ENCODE results near the gene TPCN2. TPM values are rescaled to one million over a fixed set of nuclear protein-coding genes. Genes with fewer than 3 reads are reported as not detected.
A peak's percentile ranks its signal among the peaks of the same experiment; 100 is the strongest.

Gene TPCN2
- total and polyA plus RNA-seq, 12 donors: 3.1 to 21.6 (median 10.4) TPM

DNA sequence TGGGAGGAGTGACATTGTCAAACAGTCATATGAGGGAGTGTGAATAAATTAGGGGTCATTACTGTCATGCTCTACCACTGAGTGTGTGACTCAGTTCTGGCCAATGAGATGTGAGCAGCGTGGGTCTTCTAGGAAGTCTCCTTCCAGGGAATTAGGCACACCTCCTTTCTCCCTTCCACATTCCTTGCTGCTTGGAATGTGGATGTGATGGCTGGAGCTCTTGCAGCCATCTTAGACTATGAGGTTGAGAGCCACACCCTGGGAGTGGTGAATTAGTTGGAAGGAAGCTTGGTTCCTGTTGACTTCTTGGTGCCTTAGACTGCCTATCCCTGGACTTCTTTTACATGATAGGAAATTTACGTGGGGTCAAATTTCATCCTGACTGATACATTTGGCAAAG, 70.5 kb downstream of the TPCN2 start:
- intact Hi-C loops (cut with DNase I): no loop called here
- peaks cover 12% of the 10 kb centered on the region in 2 donors for H3K4me1 ChIP-seq (replicated peaks in 1 of 2)
- H3K36me3 ChIP-seq (replicated peaks in 1 of 2): no peaks in the 10 kb centered on the region
- no peak overlapping the region for H3K4me3 ChIP-seq
- DNase-seq: no peak
- no peaks in the 10 kb centered on the region for H3K9me3 ChIP-seq (replicated peaks in 1 of 3)
- 68 to 100% (median 94%) methylated on average over 2 of the region's 2 CpGs for WGBS, 4 donors
- H3K27me3 ChIP-seq: no peaks in the 10 kb centered on the region
- no peak overlapping the region for H3K27ac ChIP-seq
- no peak for TF ChIP-seq POLR2A (IDR thresholded peaks at IDR 0.05)
- TF ChIP-seq, protein P1, sequence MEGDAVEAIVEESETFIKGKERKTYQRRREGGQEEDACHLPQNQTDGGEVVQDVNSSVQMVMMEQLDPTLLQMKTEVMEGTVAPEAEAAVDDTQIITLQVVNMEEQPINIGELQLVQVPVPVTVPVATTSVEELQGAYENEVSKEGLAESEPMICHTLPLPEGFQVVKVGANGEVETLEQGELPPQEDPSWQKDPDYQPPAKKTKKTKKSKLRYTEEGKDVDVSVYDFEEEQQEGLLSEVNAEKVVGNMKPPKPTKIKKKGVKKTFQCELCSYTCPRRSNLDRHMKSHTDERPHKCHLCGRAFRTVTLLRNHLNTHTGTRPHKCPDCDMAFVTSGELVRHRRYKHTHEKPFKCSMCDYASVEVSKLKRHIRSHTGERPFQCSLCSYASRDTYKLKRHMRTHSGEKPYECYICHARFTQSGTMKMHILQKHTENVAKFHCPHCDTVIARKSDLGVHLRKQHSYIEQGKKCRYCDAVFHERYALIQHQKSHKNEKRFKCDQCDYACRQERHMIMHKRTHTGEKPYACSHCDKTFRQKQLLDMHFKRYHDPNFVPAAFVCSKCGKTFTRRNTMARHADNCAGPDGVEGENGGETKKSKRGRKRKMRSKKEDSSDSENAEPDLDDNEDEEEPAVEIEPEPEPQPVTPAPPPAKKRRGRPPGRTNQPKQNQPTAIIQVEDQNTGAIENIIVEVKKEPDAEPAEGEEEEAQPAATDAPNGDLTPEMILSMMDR (IDR thresholded peaks at IDR 0.05): no peak

DNA sequence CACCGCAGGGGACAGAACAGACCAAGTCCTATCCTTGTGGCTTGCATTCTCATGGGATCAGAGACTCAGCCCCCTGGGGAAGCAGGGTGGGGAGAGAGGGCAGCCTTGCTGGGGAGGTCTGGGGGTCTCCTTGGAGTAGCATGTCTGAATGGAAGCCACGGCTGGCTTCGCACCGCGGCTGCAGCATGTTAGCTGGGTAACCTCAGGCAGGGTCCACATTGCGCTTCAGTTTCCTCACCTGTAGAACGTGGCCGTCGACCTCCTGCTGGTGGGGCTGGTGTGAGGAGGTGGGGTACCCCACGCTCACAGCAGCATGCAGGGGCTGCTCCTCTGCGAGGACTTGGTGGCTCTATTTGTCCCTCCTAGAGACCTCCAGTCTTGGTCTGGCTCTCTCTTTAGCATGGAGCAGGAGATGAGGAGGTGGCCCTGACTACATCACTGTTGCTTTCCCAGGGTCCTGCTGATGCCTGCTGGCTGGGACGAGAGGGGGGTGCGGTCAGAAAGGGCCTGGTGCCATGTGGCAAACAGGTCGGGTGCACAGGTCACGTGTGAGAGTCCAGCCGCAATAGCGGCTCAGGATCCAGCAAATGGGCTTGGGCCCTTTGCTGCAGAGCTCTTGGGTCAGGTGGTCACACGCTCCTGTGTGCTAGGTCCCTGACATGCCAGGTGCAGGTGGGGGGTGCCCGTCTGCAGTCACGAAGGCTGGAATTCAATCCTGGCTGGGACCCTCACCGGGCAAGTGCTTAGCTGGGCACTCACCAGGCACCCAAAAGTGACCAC, 71.6 kb downstream of the TPCN2 start:
- no peak for DNase-seq
- Histone ChIP-seq H3K4me3 (no peak overlapping the region), H3K9me3 (replicated peaks in 1 of 3) (no peaks in the 10 kb centered on the region), H3K27ac (no peak overlapping the region), H3K36me3 (replicated peaks in 1 of 2) (no peaks in the 10 kb centered on the region), H3K27me3 (no peaks in the 10 kb centered on the region), H3K4me1 (replicated peaks in 1 of 2) (peaks cover 12% of the 10 kb centered on the region in 2 donors)
- WGBS, 4 donors: 84 to 95% (median 89%) methylated on average over 7 to 21 of the region's 21 CpGs
- intact Hi-C loops (cut with DNase I): no loop called here
- TF ChIP-seq, protein P1 (IDR thresholded peaks at IDR 0.05): no peak
- no peak for TF ChIP-seq POLR2A (IDR thresholded peaks at IDR 0.05)

DNA sequence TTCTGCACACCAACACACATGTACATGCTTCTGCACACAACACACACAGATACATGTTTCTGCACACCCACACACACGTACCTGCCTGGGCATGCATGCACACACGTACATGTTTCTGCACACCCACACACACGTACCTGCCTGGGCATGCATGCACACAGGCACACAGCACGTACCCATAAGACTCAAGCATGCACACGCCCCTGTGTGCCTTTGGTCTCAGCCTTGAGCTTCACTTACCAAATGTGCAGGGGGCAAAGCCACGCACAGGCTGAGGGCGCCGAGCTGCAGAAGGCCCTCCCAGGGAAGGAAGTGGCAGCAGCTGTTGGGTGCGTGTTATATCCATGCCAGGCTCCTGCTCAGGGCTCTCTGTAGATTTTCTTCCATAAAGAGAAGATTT, 72.3 kb downstream of the TPCN2 start:
- Histone ChIP-seq H3K9me3 (replicated peaks in 1 of 3) (no peaks in the 10 kb centered on the region), H3K36me3 (replicated peaks in 1 of 2) (no peaks in the 10 kb centered on the region), H3K4me1 (replicated peaks in 1 of 2) (peaks cover 12% of the 10 kb centered on the region in 2 donors), H3K4me3 (no peak overlapping the region), H3K27me3 (no peaks in the 10 kb centered on the region), H3K27ac (no peak overlapping the region)
- no peak for DNase-seq
- WGBS, 4 donors: 77 to 91% (median 86%) methylated on average over 9 of the region's 9 CpGs
- intact Hi-C loops (cut with DNase I): no loop called here
- no peak for TF ChIP-seq POLR2A (IDR thresholded peaks at IDR 0.05)
- TF ChIP-seq, protein P1 (IDR thresholded peaks at IDR 0.05): no peak

DNA sequence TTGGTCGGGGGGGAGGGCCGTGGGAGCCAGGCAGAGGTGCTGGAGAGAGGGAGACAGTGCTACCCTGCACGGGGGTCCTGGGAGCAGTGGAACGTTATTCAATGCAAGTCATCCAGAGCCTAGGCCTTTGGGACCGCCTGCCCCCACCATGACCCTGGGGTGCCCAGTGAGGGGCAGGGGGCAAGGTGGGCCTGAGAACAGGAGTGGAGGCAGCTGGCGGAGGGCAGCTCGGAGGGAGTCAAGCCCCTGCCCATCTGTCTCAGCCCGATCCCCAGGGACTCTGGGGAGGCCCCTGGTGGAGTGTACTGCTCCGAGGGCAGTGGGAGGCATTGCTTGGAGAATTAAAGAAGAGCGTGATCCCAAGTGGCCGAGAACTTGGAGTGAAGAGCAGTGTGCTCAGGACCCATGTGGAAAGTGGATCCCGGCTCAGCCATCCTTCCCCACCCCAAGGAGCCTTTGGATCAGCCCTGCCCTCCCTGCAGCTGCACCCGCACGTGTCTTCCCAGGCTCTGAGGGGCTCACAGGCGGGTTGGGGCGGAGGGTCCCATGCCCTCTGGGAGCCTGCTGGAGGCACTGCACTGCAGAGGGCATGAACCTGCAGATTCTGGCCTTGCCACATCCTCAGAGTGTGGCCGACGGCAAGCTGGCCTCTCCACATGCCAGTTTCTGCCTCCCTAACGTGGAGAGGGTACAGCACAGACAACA, 73.0 kb downstream of the TPCN2 start:
- no peaks in the 10 kb centered on the region for H3K27me3 ChIP-seq
- intact Hi-C loops (cut with DNase I): no loop called here
- no peak overlapping the region for H3K4me3 ChIP-seq
- H3K9me3 ChIP-seq (replicated peaks in 1 of 3): no peaks in the 10 kb centered on the region
- no peaks in the 10 kb centered on the region for H3K36me3 ChIP-seq (replicated peaks in 1 of 2)
- no peak for DNase-seq
- H3K27ac ChIP-seq: peak overlapping the region in 1 of 5 donors; percentile 75
- H3K4me1 ChIP-seq (replicated peaks in 1 of 2): peaks cover 12% of the 10 kb centered on the region in 2 donors
- no peak for TF ChIP-seq POLR2A (IDR thresholded peaks at IDR 0.05)
- TF ChIP-seq, protein P1 (IDR thresholded peaks at IDR 0.05): no peak
- WGBS, 4 donors: 76 to 89% (median 86%) methylated on average over 14 to 19 of the region's 19 CpGs
